HepG2 (cell line): ENCODE results near the gene KLF12. TPM values are rescaled to one million over a fixed set of nuclear protein-coding genes. Genes with fewer than 3 reads are reported as not detected.
A peak's percentile ranks its signal among the peaks of the same experiment; 100 is the strongest.

Experiments used
- ATAC-seq: fragments of 200-7000 bp; cut with Tn5 transposase; 3 replicates; pipeline ENCODE4 v1.9.1; 2020; ENCODE audit warnings: mild to moderate bottlenecking, moderate library complexity
- Bru-seq: library from RNA; stranded (reverse); fragments of 400-500 nt; gene quantifications from one replicate; lab custom pipeline; 2021; lab: Mats Ljungman, UMichigan
- BruChase-seq, 2 experiments: library from RNA; stranded (reverse); fragments of 400-500 nt; gene quantifications; one replicate each; lab custom pipeline; 2021; lab: Mats Ljungman, UMichigan
- BruUV-seq: library from RNA; stranded (reverse); fragments of 400-500 nt; replicated peaks from 2 replicates; lab custom pipeline; 2021; lab: Mats Ljungman, UMichigan
- CTCF ChIA-PET: fragments of 300-600 bp; formaldehyde crosslinking; extraction: SDS; loops from one replicate; lab custom pipeline; 2021; ENCODE audit warnings: low total read pairs, inconsistent platforms, low intra/inter-chr PET ratio; lab: Yijun Ruan, JAX
- POLR2A ChIA-PET: fragments of 350-600 bp; sonication (Branson Sonifier 250); formaldehyde crosslinking; loops from one replicate; lab custom pipeline; 2020; ENCODE audit warnings: antibody characterized with exemption, inconsistent platforms; lab: Yijun Ruan, JAX
- DNase-seq: peaks from one replicate; pipeline ENCODE4 v3.0.0-alpha.2; 2015; ENCODE audit warnings: low spot score
- FAIRE-seq: peaks from 3 replicates; lab custom pipeline; 2011; peaks lifted over from hg19 to GRCh38; lab: Jason Lieb, UNC
- H2AFZ ChIP-seq: one replicate; pipeline ENCODE4 v1.6.1; 2011; ENCODE audit warnings: low read length, inconsistent platforms
- H3K27ac ChIP-seq: fragments of 300-600 bp; 3 replicates; pipeline ENCODE4 v1.8.0; 2011; ENCODE audit warnings: mixed run types, mild to moderate bottlenecking, mixed read lengths, low read length, inconsistent platforms; ENCODE audit not compliant: insufficient read depth; ENCODE audit errors: extremely low read length
- H3K27me3 ChIP-seq, 2 experiments: fragments of 200-600 bp in 1 of 2; 2 replicates in 1 of 2; 3 replicates in 1 of 2; pipeline versions ENCODE4 v1.6.0 to v1.8.0; 2011; ENCODE audit warnings: low read length in 2 of 2, mild to moderate bottlenecking in 2 of 2, moderate library complexity in 2 of 2, inconsistent platforms in 1 of 2; ENCODE audit not compliant: insufficient read depth in 2 of 2, control insufficient read depth in 1 of 2
- H3K36me3 ChIP-seq, 2 experiments: fragments of 200-600 bp in 1 of 2; replicated peaks in 1 of 2; 2 replicates in 1 of 2; 3 replicates in 1 of 2; pipeline versions ENCODE4 v1.5.1 to v1.8.0; 2011; ENCODE audit warnings: low read length in 2 of 2, inconsistent platforms in 1 of 2; ENCODE audit not compliant: insufficient read depth in 2 of 2, control insufficient read depth in 1 of 2
- H3K4me1 ChIP-seq: 2 replicates; pipeline ENCODE4 v1.5.1; 2012; ENCODE audit warnings: low read length, inconsistent platforms; ENCODE audit not compliant: insufficient read depth
- H3K4me2 ChIP-seq: 2 replicates; pipeline ENCODE4 v1.6.0; 2011; ENCODE audit warnings: low read depth, low read length, inconsistent platforms
- H3K4me3 ChIP-seq, 3 experiments: fragments of 200-600 bp in 1 of 3; sonication (generic), shearing (Covaris generic) in 1 of 3; replicated peaks in 1 of 3; 2 replicates each; pipeline ENCODE4 v1.5.1; 2011 to 2016; ENCODE audit warnings: low read length in 3 of 3, inconsistent platforms in 2 of 3, low read depth in 2 of 3, mild to moderate bottlenecking in 2 of 3, control low read depth in 1 of 3, mixed read lengths in 1 of 3; ENCODE audit not compliant: insufficient read depth in 1 of 3
- H3K79me2 ChIP-seq: one replicate; pipeline ENCODE4 v1.6.1; 2011; ENCODE audit warnings: low read length, inconsistent platforms; ENCODE audit not compliant: insufficient read depth
- H3K9ac ChIP-seq: 2 replicates; pipeline ENCODE4 v1.6.0; 2011; ENCODE audit warnings: mild to moderate bottlenecking, low read depth, low read length, inconsistent platforms; ENCODE audit not compliant: insufficient read depth
- H3K9me3 ChIP-seq: 2 replicates; pipeline ENCODE4 v1.5.1; 2012; ENCODE audit warnings: mild to moderate bottlenecking, low read length
- H4K20me1 ChIP-seq: 2 replicates; pipeline ENCODE4 v1.6.0; 2011; ENCODE audit warnings: inconsistent platforms, mild to moderate bottlenecking, low read length, moderate library complexity; ENCODE audit not compliant: insufficient read depth
- KLF12 ChIP-seq: sonication (generic); formaldehyde crosslinking; IDR thresholded peaks from 2 replicates; pipeline ENCODE4 v1.4.0; 2020; ENCODE audit warnings: missing genetic modification reagents, borderline replicate concordance
- TERF1 ChIP-seq: sonication (generic); formaldehyde crosslinking; IDR thresholded peaks from 2 replicates; pipeline ENCODE4 v1.8.0; 2022; ENCODE audit warnings: mild to moderate bottlenecking, missing genetic modification reagents, moderate library complexity
- ZBTB10 ChIP-seq: sonication (generic); formaldehyde crosslinking; IDR thresholded peaks from 2 replicates; pipeline ENCODE4 v1.4.0; 2020; ENCODE audit warnings: missing genetic modification reagents, borderline replicate concordance
- ZBTB7B ChIP-seq: sonication (generic); formaldehyde crosslinking; IDR thresholded peaks from 2 replicates; pipeline ENCODE4 v1.4.0; 2020; ENCODE audit warnings: missing genetic modification reagents
- ZFY ChIP-seq: sonication (generic); formaldehyde crosslinking; IDR thresholded peaks from 2 replicates; pipeline ENCODE4 v1.4.0; 2020; ENCODE audit warnings: missing genetic modification reagents
- ZNF34 ChIP-seq: sonication (generic); formaldehyde crosslinking; IDR thresholded peaks from 2 replicates; pipeline ENCODE4 v1.4.0; 2020; ENCODE audit warnings: mild to moderate bottlenecking, missing genetic modification reagents, borderline replicate concordance
- ZNF552 ChIP-seq: sonication (generic); formaldehyde crosslinking; IDR thresholded peaks from 2 replicates; pipeline ENCODE4 v1.9.0; 2022; ENCODE audit warnings: missing genetic modification reagents, mild to moderate bottlenecking, borderline replicate concordance
- ZSCAN25 ChIP-seq: sonication (generic); formaldehyde crosslinking; IDR thresholded peaks from 2 replicates; pipeline ENCODE4 v1.8.0; 2022; ENCODE audit warnings: mild to moderate bottlenecking, missing genetic modification reagents
- WGBS: methylation state at CpG from one replicate; pipeline ENCODE4 v1.1.6; 2017; ENCODE audit warnings: low lambda C conversion rate; 5-methylcytosine and 5-hydroxymethylcytosine counted together
- in situ Hi-C: cut with HindIII; loops from 2 replicates; pipeline ENCODE4 v1.10.0; 2017; ENCODE audit warnings: low pct_unique_long_range_greater_than_20kb; ENCODE audit not compliant: extremely low pct_ligation_motif_present
- intact Hi-C: fragments of 100-400 bp; cut with micrococcal nuclease; formaldehyde crosslinking; loops from one replicate; pipeline ENCODE4 v1.10.0; 2022; ENCODE audit not compliant: unreplicated experiment
- long read RNA-seq, 2 experiments: library from RNA in 1 of 2; library from polyadenylated mRNA in 1 of 2; stranded (forward) in 1 of 2; unstranded in 1 of 2; transcript quantifications; one replicate each; pipeline ENCODE4 v2.0.0, GENCODE V29; 2019 to 2022
- polyA minus RNA-seq, 3 experiments: library from RNA; depleted of rRNA, polyadenylated mRNA; stranded (reverse); fragments of >200 nt; gene quantifications; 2 replicates each; pipeline ENCODE4 v1.2.3, GENCODE V29; 2011; ENCODE audit warnings: low replicate concordance in 1 of 3
- polyA plus RNA-seq, 8 experiments: library from polyadenylated mRNA; depleted of rRNA in 3 of 8; stranded (reverse) in 7 of 8; unstranded in 1 of 8; fragments of >200 nt; fragmentation: Illumina TruSeq in 4 of 8; extraction: Trizol in 4 of 8; gene quantifications; 2 replicates each; pipeline versions ENCODE4 v1.2.1 to v1.2.3, GENCODE V29; 2011 to 2016; ENCODE audit warnings: low read depth in 4 of 8, missing spikeins in 1 of 8, mixed read lengths in 1 of 8; ENCODE audit not compliant: insufficient read depth in 1 of 8
- total RNA-seq, 5 experiments: library from RNA; depleted of rRNA; stranded (reverse); fragments of >200 nt; fragmentation: Illumina TruSeq; extraction: Trizol; gene quantifications; 2 replicates each; pipeline ENCODE4 v1.2.3, GENCODE V29; 2016; ENCODE audit warnings: low read depth in 1 of 5

Gene KLF12
- 0.66 and 1.2 TPM in 2 replicates for total RNA-seq (2016; rRNA removed; fragmentation: Illumina TruSeq; extraction: Trizol)
- 0.35 and 0.40 TPM in 2 replicates for total RNA-seq (2016; cell fraction: cytosol; rRNA removed; fragmentation: Illumina TruSeq; extraction: Trizol; ENCODE audit: low read depth)
- 0.63 and 0.85 TPM in 2 replicates for total RNA-seq (2016; cell fraction: insoluble cytoplasmic fraction; rRNA removed; fragmentation: Illumina TruSeq; extraction: Trizol)
- total RNA-seq (2016; cell fraction: membrane; rRNA removed; fragmentation: Illumina TruSeq; extraction: Trizol): 0.19 and 0.24 TPM in 2 replicates
- total RNA-seq (2016; cell fraction: nucleus; rRNA removed; fragmentation: Illumina TruSeq; extraction: Trizol): 1.3 and 1.4 TPM in 2 replicates
- 1.0 and 1.5 TPM in 2 replicates for polyA plus RNA-seq (2011; rRNA removed)
- polyA plus RNA-seq (2011; cell fraction: cytosol; rRNA removed): 0.38 and 0.64 TPM in 2 replicates
- polyA plus RNA-seq (2011; cell fraction: nucleus; rRNA removed): 1.6 and 1.8 TPM in 2 replicates
- polyA plus RNA-seq (2012): 1.9 and 4.0 TPM in 2 replicates
- 0.11 and 0.14 TPM in 2 replicates for polyA plus RNA-seq (2016; cell fraction: cytosol; fragmentation: Illumina TruSeq; extraction: Trizol; ENCODE audit: low read depth)
- polyA plus RNA-seq (2016; cell fraction: insoluble cytoplasmic fraction; fragmentation: Illumina TruSeq; extraction: Trizol; ENCODE audit: low read depth): 0.47 and 0.63 TPM in 2 replicates
- polyA plus RNA-seq (2016; cell fraction: membrane; fragmentation: Illumina TruSeq; extraction: Trizol; ENCODE audit: low read depth): 0.07 and 0.13 TPM in 2 replicates
- polyA plus RNA-seq (2016; cell fraction: nucleus; fragmentation: Illumina TruSeq; extraction: Trizol; ENCODE audit: insufficient read depth, low read depth): 0.59 and 0.63 TPM in 2 replicates
- polyA minus RNA-seq (2011; rRNA and poly(A)+ RNA removed; ENCODE audit: low replicate concordance): 13.2 and 77.0 TPM in 2 replicates
- polyA minus RNA-seq (2011; cell fraction: cytosol; rRNA and poly(A)+ RNA removed): 1.7 and 1.8 TPM in 2 replicates
- polyA minus RNA-seq (2011; cell fraction: nucleus; rRNA and poly(A)+ RNA removed): 7.0 and 8.9 TPM in 2 replicates
- Bru-seq, nascent RNA: percentile 44 among the genes with signal in this experiment
- percentile 40 among the genes with signal in this experiment for BruChase-seq, experiment 1, labeled RNA remaining after a 6-hour chase
- BruChase-seq, experiment 2, labeled RNA remaining after a 2-hour chase: percentile 41 among the genes with signal in this experiment
- long read RNA-seq, experiment 1: 0 reads
- long read RNA-seq, experiment 2, partial matches to known transcripts: 1 of 5 reads
- long read RNA-seq, experiment 2, other reads (novel, unspliced or antisense): 4 of 5 reads

- H2AFZ ChIP-seq: no peak within 1 kb of the TSS
- H3K4me3 ChIP-seq: peak within 1 kb of the TSS; percentile 64 to 75 (median 72)
- H3K36me3 ChIP-seq: no peaks in the 10 kb centered on the region
- no TSS peak for BruUV-seq
- peaks cover 0 to 31% of the 10 kb centered on the region in 2 experiments; a peak in 1 of 5 replicates for H3K27me3 ChIP-seq
- TF ChIP-seq ZFY (CRISPR knock-in tag): peak; percentile 7; the same call in 1 of the 2 replicates
- peak; percentile 53; the same call in 1 of the 2 replicates for TF ChIP-seq ZBTB10 (CRISPR knock-in tag)
- no peak for TF ChIP-seq TERF1 (CRISPR knock-in tag)
- TF ChIP-seq ZSCAN25 (CRISPR knock-in tag): peak; percentile 50
- no peak for TF ChIP-seq ZNF552 (CRISPR knock-in tag)
- no peak for TF ChIP-seq ZNF34 (CRISPR knock-in tag)
- TF ChIP-seq ZBTB7B (CRISPR knock-in tag): peak; percentile 8; the same call in 1 of the 2 replicates
- TF ChIP-seq KLF12: peak; percentile 49; the same call in 1 of the 2 replicates
- H3K4me1 ChIP-seq: peaks cover 50% of the 10 kb centered on the region
- CTCF ChIA-PET: no interaction called here
- peaks cover under 1% of the 10 kb centered on the region for H3K79me2 ChIP-seq
- H4K20me1 ChIP-seq: no peaks in the 10 kb centered on the region
- peak within 1 kb of the TSS; percentile 76 for H3K4me2 ChIP-seq
- 0% methylated on average over 8 of the region's 54 CpGs for WGBS
- FAIRE-seq (no peak), ATAC-seq (peak; percentile 68), DNase-seq (peak; percentile 59)
- H3K9me3 ChIP-seq: no peaks in the 10 kb centered on the region
- in situ Hi-C loops (no loop called here), intact Hi-C loops (loop anchor here (5.0 to 10.0 kb wide), 3 partner anchors 93 to 299 kb away; no protein-coding TSS in a partner anchor)
- POLR2A ChIA-PET: no interaction called here
- peak within 1 kb of the TSS; percentile 51 for H3K9ac ChIP-seq
- peak within 1 kb of the TSS; percentile 60 for H3K27ac ChIP-seq
Observed at GRCh38 chr13:74134221-74134776, at the start of gene KLF12. Gene KLF12, minus strand, starts transcription at chr13:74134404.
